Kidney capillary endothelial cell (primary cell): ENCODE measurements around the gene CYP27A1.

Source experiments
- DNase-seq: peaks from one replicate; pipeline ENCODE4 v3.0.0-alpha.2; 2018; ENCODE audit warnings: low spot score

The CYP27A1 gene

GRCh38 chr2:218811382-218811781, 29.4 kb downstream of the CYP27A1 start:
- no peak for DNase-seq

- no peak for DNase-seq
Observed at GRCh38 chr2:218812096-218812815, 30.3 kb downstream of the CYP27A1 start.

- DNase-seq: no peak
Observed at GRCh38 chr2:218812861-218813260, 30.9 kb downstream of the CYP27A1 start.

GRCh38 chr2:218813771-218814460, 32.0 kb downstream of the CYP27A1 start:
- DNase-seq: no peak

- DNase-seq: no peak
Observed at GRCh38 chr2:218814540-218815243, 32.7 kb downstream of the CYP27A1 start.

GRCh38 chr2:218815244-218815637, 33.3 kb downstream of the CYP27A1 start:
- no peak for DNase-seq

- DNase-seq: no peak
Observed at GRCh38 chr2:218815649-218816048, 33.7 kb downstream of the CYP27A1 start.

- no peak for DNase-seq
Observed at GRCh38 chr2:218816561-218817011, 34.6 kb downstream of the CYP27A1 start.

- DNase-seq: no peak
Observed at GRCh38 chr2:218819093-218819492, 37.1 kb downstream of the CYP27A1 start.

- no peak for DNase-seq
Observed at GRCh38 chr2:218820746-218821369, 38.9 kb downstream of the CYP27A1 start.

- no peak for DNase-seq
Observed at GRCh38 chr2:218821605-218822211, 39.8 kb downstream of the CYP27A1 start.

- no peak for DNase-seq
Observed at GRCh38 chr2:218822622-218823021, 40.7 kb downstream of the CYP27A1 start.

GRCh38 chr2:218823196-218823855, 41.4 kb downstream of the CYP27A1 start:
- no peak for DNase-seq

GRCh38 chr2:218824004-218824403, 42.1 kb downstream of the CYP27A1 start:
- DNase-seq: no peak

- DNase-seq: no peak
Observed at GRCh38 chr2:218826791-218827190, 44.8 kb downstream of the CYP27A1 start.

- DNase-seq: no peak
Observed at GRCh38 chr2:218827701-218828476, 45.9 kb downstream of the CYP27A1 start.

GRCh38 chr2:218828477-218828778, 46.5 kb downstream of the CYP27A1 start:
- DNase-seq: no peak

GRCh38 chr2:218829868-218830451, 48.0 kb downstream of the CYP27A1 start:
- DNase-seq: no peak

- DNase-seq: no peak
Observed at GRCh38 chr2:218830526-218831306, 48.8 kb downstream of the CYP27A1 start.
